HepG2 (cell line): ENCODE results near the gene DISP2. TPM values are rescaled to one million over a fixed set of nuclear protein-coding genes. Genes with fewer than 3 reads are reported as not detected.

Experiments
- ATAC-seq: fragments of 200-7000 bp; cut with Tn5 transposase; 3 replicates; pipeline ENCODE4 v1.9.1; 2020; ENCODE audit warnings: mild to moderate bottlenecking, moderate library complexity
- BruUV-seq: library from RNA; stranded (reverse); fragments of 400-500 nt; replicated peaks from 2 replicates; lab custom pipeline; 2021; lab: Mats Ljungman, UMichigan
- CTCF ChIA-PET: fragments of 300-600 bp; formaldehyde crosslinking; extraction: SDS; loops from one replicate; lab custom pipeline; 2021; ENCODE audit warnings: low total read pairs, inconsistent platforms, low intra/inter-chr PET ratio; lab: Yijun Ruan, JAX
- POLR2A ChIA-PET: fragments of 350-600 bp; sonication (Branson Sonifier 250); formaldehyde crosslinking; loops from one replicate; lab custom pipeline; 2020; ENCODE audit warnings: antibody characterized with exemption, inconsistent platforms; lab: Yijun Ruan, JAX
- DNase-seq: peaks from one replicate; pipeline ENCODE4 v3.0.0-alpha.2; 2015; ENCODE audit warnings: low spot score
- FAIRE-seq: peaks from 3 replicates; lab custom pipeline; 2011; peaks lifted over from hg19 to GRCh38; lab: Jason Lieb, UNC
- H2AFZ ChIP-seq: one replicate; pipeline ENCODE4 v1.6.1; 2011; ENCODE audit warnings: low read length, inconsistent platforms
- H3K27ac ChIP-seq: fragments of 300-600 bp; 3 replicates; pipeline ENCODE4 v1.8.0; 2011; ENCODE audit warnings: mixed run types, mild to moderate bottlenecking, mixed read lengths, low read length, inconsistent platforms; ENCODE audit not compliant: insufficient read depth; ENCODE audit errors: extremely low read length
- H3K27me3 ChIP-seq, 2 experiments: fragments of 200-600 bp in 1 of 2; 2 replicates in 1 of 2; 3 replicates in 1 of 2; pipeline versions ENCODE4 v1.6.0 to v1.8.0; 2011; ENCODE audit warnings: low read length in 2 of 2, mild to moderate bottlenecking in 2 of 2, moderate library complexity in 2 of 2, inconsistent platforms in 1 of 2; ENCODE audit not compliant: insufficient read depth in 2 of 2, control insufficient read depth in 1 of 2
- H3K36me3 ChIP-seq, 2 experiments: fragments of 200-600 bp in 1 of 2; replicated peaks in 1 of 2; 2 replicates in 1 of 2; 3 replicates in 1 of 2; pipeline versions ENCODE4 v1.5.1 to v1.8.0; 2011; ENCODE audit warnings: low read length in 2 of 2, inconsistent platforms in 1 of 2; ENCODE audit not compliant: insufficient read depth in 2 of 2, control insufficient read depth in 1 of 2
- H3K4me1 ChIP-seq: 2 replicates; pipeline ENCODE4 v1.5.1; 2012; ENCODE audit warnings: low read length, inconsistent platforms; ENCODE audit not compliant: insufficient read depth
- H3K4me2 ChIP-seq: 2 replicates; pipeline ENCODE4 v1.6.0; 2011; ENCODE audit warnings: low read depth, low read length, inconsistent platforms
- H3K4me3 ChIP-seq, 3 experiments: fragments of 200-600 bp in 1 of 3; sonication (generic), shearing (Covaris generic) in 1 of 3; replicated peaks in 1 of 3; 2 replicates each; pipeline ENCODE4 v1.5.1; 2011 to 2016; ENCODE audit warnings: low read length in 3 of 3, inconsistent platforms in 2 of 3, low read depth in 2 of 3, mild to moderate bottlenecking in 2 of 3, control low read depth in 1 of 3, mixed read lengths in 1 of 3; ENCODE audit not compliant: insufficient read depth in 1 of 3
- H3K79me2 ChIP-seq: one replicate; pipeline ENCODE4 v1.6.1; 2011; ENCODE audit warnings: low read length, inconsistent platforms; ENCODE audit not compliant: insufficient read depth
- H3K9ac ChIP-seq: 2 replicates; pipeline ENCODE4 v1.6.0; 2011; ENCODE audit warnings: mild to moderate bottlenecking, low read depth, low read length, inconsistent platforms; ENCODE audit not compliant: insufficient read depth
- H3K9me3 ChIP-seq: 2 replicates; pipeline ENCODE4 v1.5.1; 2012; ENCODE audit warnings: mild to moderate bottlenecking, low read length
- H4K20me1 ChIP-seq: 2 replicates; pipeline ENCODE4 v1.6.0; 2011; ENCODE audit warnings: inconsistent platforms, mild to moderate bottlenecking, low read length, moderate library complexity; ENCODE audit not compliant: insufficient read depth
- FOXA1 ChIP-seq, 2 experiments: fragments of 450-650 bp in 1 of 2; sonication (generic) in 1 of 2; formaldehyde crosslinking in 1 of 2; IDR thresholded peaks; 2 replicates each; pipeline versions ENCODE4 v1.4.0 to v1.6.1; 2016 to 2020; ENCODE audit warnings: missing genetic modification reagents in 1 of 2
- FOXA3 ChIP-seq: IDR thresholded peaks from 2 replicates; pipeline ENCODE4 v1.6.1; 2016; ENCODE audit warnings: missing genetic modification reagents, missing compliant biosample characterization
- HNRNPL ChIP-seq: fragments of 200-400 bp; formaldehyde crosslinking; IDR thresholded peaks from 2 replicates; pipeline ENCODE4 v1.6.1; 2017; ENCODE audit warnings: mild to moderate bottlenecking, low read depth, low read length
- PCBP1 ChIP-seq: fragments of 200-400 bp; formaldehyde crosslinking; IDR thresholded peaks from 2 replicates; pipeline ENCODE4 v1.6.1; 2017; ENCODE audit warnings: mild to moderate bottlenecking, low read depth, low read length, borderline replicate concordance
- ZBTB26 ChIP-seq: IDR thresholded peaks from 2 replicates; pipeline ENCODE4 v1.6.1; 2016; ENCODE audit warnings: missing compliant biosample characterization, missing genetic modification reagents, borderline replicate concordance
- ZBTB42 ChIP-seq: sonication (generic); formaldehyde crosslinking; IDR thresholded peaks from 2 replicates; pipeline ENCODE4 v1.5.0; 2020; ENCODE audit warnings: mild to moderate bottlenecking, missing genetic modification reagents
- WGBS: methylation state at CpG from one replicate; pipeline ENCODE4 v1.1.6; 2017; ENCODE audit warnings: low lambda C conversion rate; 5-methylcytosine and 5-hydroxymethylcytosine counted together
- in situ Hi-C: cut with HindIII; loops from 2 replicates; pipeline ENCODE4 v1.10.0; 2017; ENCODE audit warnings: low pct_unique_long_range_greater_than_20kb; ENCODE audit not compliant: extremely low pct_ligation_motif_present
- intact Hi-C: fragments of 100-400 bp; cut with micrococcal nuclease; formaldehyde crosslinking; loops from one replicate; pipeline ENCODE4 v1.10.0; 2022; ENCODE audit not compliant: unreplicated experiment
- polyA plus RNA-seq, 8 experiments: library from polyadenylated mRNA; depleted of rRNA in 3 of 8; stranded (reverse) in 7 of 8; unstranded in 1 of 8; fragments of >200 nt; fragmentation: Illumina TruSeq in 4 of 8; extraction: Trizol in 4 of 8; gene quantifications; 2 replicates each; pipeline versions ENCODE4 v1.2.1 to v1.2.3, GENCODE V29; 2011 to 2016; ENCODE audit warnings: low read depth in 4 of 8, missing spikeins in 1 of 8, mixed read lengths in 1 of 8; ENCODE audit not compliant: insufficient read depth in 1 of 8
- total RNA-seq, 5 experiments: library from RNA; depleted of rRNA; stranded (reverse); fragments of >200 nt; fragmentation: Illumina TruSeq; extraction: Trizol; gene quantifications; 2 replicates each; pipeline ENCODE4 v1.2.3, GENCODE V29; 2016; ENCODE audit warnings: low read depth in 1 of 5
- TF ChIP-seq, protein P1 (sequence below): sonication (generic); formaldehyde crosslinking; IDR thresholded peaks from 2 replicates; pipeline ENCODE4 v1.8.1; 2022; ENCODE audit warnings: mild to moderate bottlenecking, missing genetic modification reagents

DISP2 gene
- total and polyA plus RNA-seq, 2 of the 13 experiments (the other 11 are each of a cell fraction or from before 2014, with no cell fraction given): 0.09 to 0.32 TPM

DNA sequence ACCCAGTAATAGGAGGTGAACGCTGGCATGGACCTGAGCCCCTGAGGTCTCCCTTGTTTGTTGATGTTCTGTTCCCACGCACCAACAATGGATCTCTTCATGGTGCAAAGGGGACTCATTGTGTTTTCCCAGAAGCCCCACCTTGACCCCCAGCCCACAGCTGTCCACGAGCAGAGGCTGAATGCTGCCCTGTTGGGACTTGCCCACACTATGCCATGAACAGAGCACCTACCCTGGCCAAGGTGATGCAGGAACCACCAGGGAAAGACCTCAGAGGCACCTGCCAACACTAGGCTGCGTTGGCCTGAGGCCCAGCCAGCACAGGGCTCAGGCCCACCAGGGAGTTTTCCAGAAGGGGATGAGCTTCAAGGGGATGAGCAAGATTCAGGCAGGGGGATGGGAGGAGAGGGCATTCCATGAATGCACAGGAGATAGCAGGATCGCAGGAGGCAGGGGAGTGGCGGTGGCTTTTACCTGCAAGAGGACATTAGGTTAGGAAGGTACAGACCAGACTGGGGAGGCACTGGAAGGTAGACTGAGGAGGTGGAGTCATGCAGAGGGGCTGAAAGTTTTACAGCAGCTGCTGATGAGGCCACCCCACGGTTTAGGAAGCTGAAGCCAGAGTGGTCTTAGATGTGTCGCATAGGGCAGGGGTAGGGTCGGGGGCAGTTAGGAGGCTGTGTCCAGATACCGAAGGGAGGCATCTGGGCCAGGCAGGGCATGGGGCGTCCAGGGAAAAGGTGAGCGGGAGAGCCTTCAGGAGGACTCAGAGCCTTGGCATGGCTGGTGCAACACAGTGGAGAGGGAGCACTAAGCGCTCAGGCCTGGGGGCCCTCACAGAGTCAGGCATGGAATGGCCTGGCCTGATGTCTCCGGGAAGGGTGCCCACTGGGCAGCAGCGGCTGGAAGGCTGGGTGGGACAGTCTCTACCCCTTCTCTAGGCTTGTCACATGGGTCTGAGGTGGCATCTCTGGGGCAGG lies 11.2 kb upstream of the DISP2 start:
- no peak overlapping the region for H2AFZ ChIP-seq
- POLR2A ChIA-PET: interaction anchor here (0.6 kb wide), 1 partner anchor 310 kb away, joined by 3 read pairs; no protein-coding TSS in a partner anchor
- no peak for FAIRE-seq
- no peaks in the 10 kb centered on the region for H3K79me2 ChIP-seq
- in situ Hi-C loops: loop anchor here (5.0 kb wide), 1 partner anchor 75 kb away; no protein-coding TSS in a partner anchor
- TF ChIP-seq, protein P1, sequence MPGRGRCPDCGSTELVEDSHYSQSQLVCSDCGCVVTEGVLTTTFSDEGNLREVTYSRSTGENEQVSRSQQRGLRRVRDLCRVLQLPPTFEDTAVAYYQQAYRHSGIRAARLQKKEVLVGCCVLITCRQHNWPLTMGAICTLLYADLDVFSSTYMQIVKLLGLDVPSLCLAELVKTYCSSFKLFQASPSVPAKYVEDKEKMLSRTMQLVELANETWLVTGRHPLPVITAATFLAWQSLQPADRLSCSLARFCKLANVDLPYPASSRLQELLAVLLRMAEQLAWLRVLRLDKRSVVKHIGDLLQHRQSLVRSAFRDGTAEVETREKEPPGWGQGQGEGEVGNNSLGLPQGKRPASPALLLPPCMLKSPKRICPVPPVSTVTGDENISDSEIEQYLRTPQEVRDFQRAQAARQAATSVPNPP (CRISPR knock-in tag): no peak
- TF ChIP-seq ZBTB26: no peak
- peak; percentile 77; the same call in 1 of the 2 replicates for TF ChIP-seq HNRNPL
- no peak for TF ChIP-seq PCBP1
- no peak for TF ChIP-seq FOXA3 (CRISPR knock-in tag)
- TF ChIP-seq ZBTB42: no peak
- no peak for TF ChIP-seq FOXA1 (IDR thresholded peaks at IDR 0.05)
- no peak for TF ChIP-seq FOXA1 (CRISPR knock-in tag; IDR thresholded peaks at IDR 0.05)
- TF ChIP-seq, all 625 proteins: peak for 1
- Histone ChIP-seq H3K36me3 (no peaks in the 10 kb centered on the region), H3K4me2 (peak overlapping the region; percentile 29; the same call in 1 of the 2 replicates), H3K27ac (no peak overlapping the region), H3K9ac (no peak overlapping the region), H3K27me3 (no peaks in the 10 kb centered on the region; a peak in 1 of 5 replicates), H3K4me1 (peaks cover 86% of the 10 kb centered on the region), H4K20me1 (no peaks in the 10 kb centered on the region), H3K4me3 (no peak overlapping the region), H3K9me3 (no peaks in the 10 kb centered on the region)
- BruUV-seq: no TSS peak
- WGBS: 50% methylated on average over 12 of the region's 15 CpGs
- ATAC-seq: no peak
- CTCF ChIA-PET: no interaction called here
- DNase-seq: peak; percentile 35
- intact Hi-C loops: no loop called here
